Measurements from ENCODE around the gene ARRB1. TPM values are rescaled to one million over a fixed set of nuclear protein-coding genes. Genes with fewer than 3 reads are reported as not detected.
A peak's percentile ranks its signal among the peaks of the same experiment; 100 is the strongest.

ARRB1 gene
- total and polyA plus RNA-seq, 12 donors: 4.9 to 54.2 (median 31.0) TPM

GRCh38 chr11:75223954-75224643, 127.4 kb downstream of the ARRB1 start:
- 25 to 55% (median 53%) methylated on average over 3 to 5 of the region's 5 CpGs for WGBS, 4 donors
- no peaks in the 10 kb centered on the region for H3K27me3 ChIP-seq
- no peak for DNase-seq
- no peaks in the 10 kb centered on the region for H3K36me3 ChIP-seq (replicated peaks in 1 of 2)
- H3K4me1 ChIP-seq (replicated peaks in 1 of 2): no peaks in the 10 kb centered on the region
- H3K4me3 ChIP-seq: no peak overlapping the region
- TF ChIP-seq CTCF (IDR thresholded peaks at IDR 0.05) (no peak), POLR2A (IDR thresholded peaks at IDR 0.05) (no peak)
- no peaks in the 10 kb centered on the region for H3K9me3 ChIP-seq (replicated peaks in 1 of 3)
- H3K27ac ChIP-seq: no peak overlapping the region
- intact Hi-C loops (cut with DNase I): no loop called here

GRCh38 chr11:75219869-75220268, 131.6 kb downstream of the ARRB1 start:
- Histone ChIP-seq H3K4me3 (no peak overlapping the region), H3K4me1 (replicated peaks in 1 of 2) (no peaks in the 10 kb centered on the region), H3K27me3 (no peaks in the 10 kb centered on the region), H3K9me3 (replicated peaks in 1 of 3) (no peaks in the 10 kb centered on the region), H3K27ac (no peak overlapping the region), H3K36me3 (replicated peaks in 1 of 2) (no peaks in the 10 kb centered on the region)
- DNase-seq: no peak
- intact Hi-C loops (cut with DNase I): no loop called here
- WGBS, 4 donors: 38 to 55% (median 48%) methylated on average over 2 of the region's 2 CpGs
- TF ChIP-seq CTCF (IDR thresholded peaks at IDR 0.05): no peak
- TF ChIP-seq POLR2A (IDR thresholded peaks at IDR 0.05): no peak

GRCh38 chr11:75214843-75215242, 136.6 kb downstream of the ARRB1 start:
- no peaks in the 10 kb centered on the region for H3K36me3 ChIP-seq (replicated peaks in 1 of 2)
- no peaks in the 10 kb centered on the region for H3K27me3 ChIP-seq
- intact Hi-C loops (cut with DNase I): no loop called here
- H3K4me3 ChIP-seq: no peak overlapping the region
- no peaks in the 10 kb centered on the region for H3K9me3 ChIP-seq (replicated peaks in 1 of 3)
- H3K27ac ChIP-seq: no peak overlapping the region
- no peak for DNase-seq
- TF ChIP-seq CTCF (IDR thresholded peaks at IDR 0.05) (no peak), POLR2A (IDR thresholded peaks at IDR 0.05) (no peak)
- peaks cover 0 to 5% of the 10 kb centered on the region in 2 donors for H3K4me1 ChIP-seq (replicated peaks in 1 of 2)

GRCh38 chr11:75214411-75214821, 137.0 kb downstream of the ARRB1 start:
- no peak overlapping the region for H3K4me3 ChIP-seq
- peak; percentile 81 to 95 (median 87) for DNase-seq
- H3K27ac ChIP-seq: peak overlapping the region in 1 of 5 donors; percentile 4
- H3K36me3 ChIP-seq (replicated peaks in 1 of 2): no peaks in the 10 kb centered on the region
- H3K27me3 ChIP-seq: no peaks in the 10 kb centered on the region
- WGBS, 4 donors: 1 to 4% (median 2%) methylated on average over 8 of the region's 8 CpGs
- peaks cover 0 to 5% of the 10 kb centered on the region in 2 donors for H3K4me1 ChIP-seq (replicated peaks in 1 of 2)
- no peaks in the 10 kb centered on the region for H3K9me3 ChIP-seq (replicated peaks in 1 of 3)
- intact Hi-C loops (cut with DNase I): no loop called here
- peak in 4 of 6 experiments; percentile 10 to 50 (median 27) for TF ChIP-seq CTCF (IDR thresholded peaks at IDR 0.05)
- TF ChIP-seq POLR2A (IDR thresholded peaks at IDR 0.05): no peak

MicroRNAs within 50 kb of the gene (microRNA counts, 767-probe panel; counts per million panel counts)
- 0 counts per million in 2 donors for microRNA hsa-miR-326

Small RNA genes within 50 kb of the gene (microRNA-seq; reads per million reads assigned to microRNA genes)
- 8.9 to 25.9 (median 9.9) reads per million in 3 donors for gene MIR326

Small RNA genes within 50 kb of the gene (small RNA-seq; reads per million reads assigned to genes)
- gene MIR326: 0.33 to 0.71 reads per million in 2 donors
- 0 reads per million in 2 donors for gene SNORD15A

Other genes with a start within 250 kb of the ARRB1 start
- gene SLCO2B1, start 200.6 kb downstream of the ARRB1 start, total RNA-seq: 100 to 1,000 TPM in 7 of 9 donors, 10 to 100 TPM in 1, 1 to 10 TPM in 1; 5.8 to 234 (median 156) TPM
- gene SLCO2B1, start 200.6 kb downstream of the ARRB1 start, polyA plus RNA-seq: 10 to 100 TPM; 13.0 to 24.3 (median 18.5) TPM
- gene TPBGL, start 110.9 kb downstream of the ARRB1 start, total RNA-seq: 1 to 10 TPM in 4 of 9 donors, under 1 TPM in 5; 0.11 to 3.7 (median 0.97) TPM
- 1 to 10 TPM; 1.5 to 4.3 (median 3.1) TPM for gene TPBGL, start 110.9 kb downstream of the ARRB1 start, polyA plus RNA-seq
- 1,000 to 10,000 TPM in 8 of 9 donors, 100 to 1,000 TPM in 1; 776 to 2,024 (median 1,323) TPM for gene RPS3, start 47.9 kb upstream of the ARRB1 start, total RNA-seq
- 1,000 to 10,000 TPM; 1,074 to 1,454 (median 1,425) TPM for gene RPS3, start 47.9 kb upstream of the ARRB1 start, polyA plus RNA-seq
- 1 to 10 TPM in 3 of 9 donors, under 1 TPM in 6; 0.25 to 2.0 (median 0.91) TPM for gene KLHL35, start 81.5 kb upstream of the ARRB1 start, total RNA-seq
- 1 to 10 TPM in 2 of 3 donors, under 1 TPM in 1; 0.38 to 3.5 (median 1.4) TPM for gene KLHL35, start 81.5 kb upstream of the ARRB1 start, polyA plus RNA-seq
- 10 to 100 TPM in 7 of 9 donors, 1 to 10 TPM in 2; 4.8 to 17.8 (median 13.6) TPM for gene GDPD5, start 174.3 kb upstream of the ARRB1 start, total RNA-seq
- 100 to 1,000 TPM in 1 of 3 donors, 10 to 100 TPM in 1, 1 to 10 TPM in 1; 4.1 to 110 (median 35.0) TPM for gene GDPD5, start 174.3 kb upstream of the ARRB1 start, polyA plus RNA-seq
- gene SERPINH1, start 210.6 kb upstream of the ARRB1 start, total RNA-seq: 100 to 1,000 TPM; 111 to 529 (median 220) TPM
- 100 to 1,000 TPM in 2 of 3 donors, 10 to 100 TPM in 1; 93.6 to 152 (median 127) TPM for gene SERPINH1, start 210.6 kb upstream of the ARRB1 start, polyA plus RNA-seq